ENCODE measurements around the gene FAM13B.

DNA sequence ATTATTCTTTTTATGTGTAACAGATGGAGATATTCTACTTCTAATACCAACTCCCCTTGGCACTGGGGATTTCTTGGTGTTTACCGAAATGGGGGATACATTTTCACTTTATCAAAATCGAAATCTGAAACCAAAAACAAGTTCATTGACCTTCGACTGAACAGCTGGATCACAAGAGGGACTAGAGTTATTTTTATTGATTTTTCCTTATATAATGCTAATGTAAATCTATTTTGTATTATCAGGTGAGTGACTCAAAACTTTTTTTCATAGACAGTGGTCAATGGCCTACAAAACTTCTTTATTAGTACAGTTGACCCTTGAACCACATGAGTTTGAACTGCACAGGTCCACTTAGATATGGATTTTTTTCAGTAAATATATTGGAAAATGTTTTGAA, 133.4 kb downstream of the FAM13B start:
- TF ChIP-seq ELF4 (CRISPR knock-in tag; IDR thresholded peaks at IDR 0.05) (no peak), POLR2A (conservative IDR thresholded peaks at IDR 0.05) (no peak)
